ENCODE measurements around the gene ENPP6.

Gene ENPP6

GRCh38 chr4:184217634-184218033 lies at the start of gene ENPP6:
ENPP6 (minus strand) TSS chr4:184217873; CDS start chr4:184217819, 54 bp downstream.
- no peak within 1 kb of the TSS for H3K4me3 ChIP-seq (ENCODE audit: control insufficient read depth, low read depth, low read length)
- no peak for TF ChIP-seq CTCF (IDR thresholded peaks at IDR 0.05; ENCODE audit: control insufficient read depth, insufficient read depth, low read depth, low read length, missing control alignments)
- no peak for DNase-seq (ENCODE audit: low read depth)

- no peak overlapping the region for H3K4me3 ChIP-seq (ENCODE audit: control insufficient read depth, low read depth, low read length)
- TF ChIP-seq CTCF (IDR thresholded peaks at IDR 0.05; ENCODE audit: control insufficient read depth, insufficient read depth, low read depth, low read length, missing control alignments), result no peak
- DNase-seq (ENCODE audit: low read depth), result no peak
Measured at GRCh38 chr4:184267206-184267608, 49.5 kb upstream of the ENPP6 start.

GRCh38 chr4:184265546-184266351 lies 48.1 kb upstream of the ENPP6 start:
- no peak overlapping the region for H3K4me3 ChIP-seq (ENCODE audit: control insufficient read depth, low read depth, low read length)
- no peak for DNase-seq (ENCODE audit: low read depth)
- TF ChIP-seq CTCF (IDR thresholded peaks at IDR 0.05; ENCODE audit: control insufficient read depth, insufficient read depth, low read depth, low read length, missing control alignments), result no peak

GRCh38 chr4:184263910-184264732 lies 46.4 kb upstream of the ENPP6 start:
- peak; percentile 69 for DNase-seq (ENCODE audit: low read depth)
- no peak overlapping the region for H3K4me3 ChIP-seq (ENCODE audit: control insufficient read depth, low read depth, low read length)
- TF ChIP-seq CTCF (IDR thresholded peaks at IDR 0.05; ENCODE audit: control insufficient read depth, insufficient read depth, low read depth, low read length, missing control alignments), result peak; percentile 77

GRCh38 chr4:184263461-184263860 lies 45.8 kb upstream of the ENPP6 start:
- no peak for DNase-seq (ENCODE audit: low read depth)
- H3K4me3 ChIP-seq (ENCODE audit: control insufficient read depth, low read depth, low read length), result no peak overlapping the region
- no peak for TF ChIP-seq CTCF (IDR thresholded peaks at IDR 0.05; ENCODE audit: control insufficient read depth, insufficient read depth, low read depth, low read length, missing control alignments)

- no peak for DNase-seq (ENCODE audit: low read depth)
- H3K4me3 ChIP-seq (ENCODE audit: control insufficient read depth, low read depth, low read length), result no peak overlapping the region
- TF ChIP-seq CTCF (IDR thresholded peaks at IDR 0.05; ENCODE audit: control insufficient read depth, insufficient read depth, low read depth, low read length, missing control alignments), result no peak
Measured at GRCh38 chr4:184262901-184263300, 45.2 kb upstream of the ENPP6 start.
